HEK293 (cell line): Measurements from ENCODE around the gene ITGA2B.

ENCODE experiments used
- CTCF ChIA-PET: fragments of 350-600 bp; formaldehyde crosslinking; extraction: SDS; loops from one replicate; lab custom pipeline; 2021; ENCODE audit warnings: antibody characterized with exemption; lab: Yijun Ruan, JAX
- POLR2A ChIA-PET: fragments of 300-600 bp; formaldehyde crosslinking; extraction: SDS; loops from one replicate; lab custom pipeline; 2020; ENCODE audit warnings: antibody characterized with exemption, inconsistent platforms; lab: Yijun Ruan, JAX
- H3K27ac ChIP-seq: fragments of 200-500 bp; sonication (Bioruptor generic); 2 replicates; pipeline ENCODE4 v1.5.1; 2014; ENCODE audit warnings: low read depth, low read length, control low read depth, inconsistent platforms; ENCODE audit errors: extremely low read depth
- H3K36me3 ChIP-seq, 2 experiments: fragments of 200-500 bp in 1 of 2; sonication (Bioruptor generic) in 1 of 2; 1 replicate in 1 of 2; 2 replicates in 1 of 2; pipeline ENCODE4 v1.5.1; 2014 to 2017; ENCODE audit warnings: inconsistent platforms in 2 of 2, low read length in 2 of 2; ENCODE audit not compliant: control insufficient read depth in 2 of 2, insufficient read depth in 1 of 2
- H3K4me1 ChIP-seq: fragments of 200-500 bp; sonication (Bioruptor generic); 2 replicates; pipeline ENCODE4 v1.5.1; 2014; ENCODE audit warnings: mild to moderate bottlenecking, low read length, inconsistent platforms; ENCODE audit not compliant: control insufficient read depth, insufficient read depth
- H3K4me3 ChIP-seq: 2 replicates; pipeline ENCODE4 v1.5.1; 2011; ENCODE audit warnings: low read depth, mild to moderate bottlenecking, control low read depth, low read length, moderate library complexity
- H3K9me3 ChIP-seq: fragments of 200-500 bp; sonication (Bioruptor generic); 2 replicates; pipeline ENCODE4 v1.5.1; 2014; ENCODE audit warnings: low read depth, low read length, inconsistent platforms; ENCODE audit not compliant: control insufficient read depth, insufficient read depth
- EGR2 ChIP-seq: fragments of 450-650 bp; formaldehyde crosslinking; IDR thresholded peaks from 2 replicates; pipeline ENCODE4 v1.5.1; 2016; ENCODE audit warnings: low read depth, missing biosample characterization, missing genetic modification characterization
- GLIS2 ChIP-seq: fragments of 450-650 bp; formaldehyde crosslinking; IDR thresholded peaks from 2 replicates; pipeline ENCODE4 v1.5.1; 2016; ENCODE audit warnings: missing biosample characterization, missing genetic modification characterization
- KLF1 ChIP-seq: fragments of 450-650 bp; formaldehyde crosslinking; IDR thresholded peaks from 2 replicates; pipeline ENCODE4 v1.5.1; 2016; ENCODE audit warnings: missing biosample characterization, missing genetic modification characterization
- KLF10 ChIP-seq: fragments of 450-650 bp; IDR thresholded peaks from 2 replicates; pipeline ENCODE4 v1.5.1; 2018; ENCODE audit warnings: missing biosample characterization, mild to moderate bottlenecking, missing genetic modification characterization
- KLF16 ChIP-seq: fragments of 450-650 bp; formaldehyde crosslinking; IDR thresholded peaks from 2 replicates; pipeline ENCODE4 v1.5.1; 2017; ENCODE audit warnings: missing biosample characterization, missing genetic modification characterization
- MEIS1 ChIP-seq: sonication (generic); formaldehyde crosslinking; IDR thresholded peaks from 2 replicates; pipeline ENCODE4 v1.8.1; 2022; ENCODE audit warnings: missing genetic modification reagents, mild to moderate bottlenecking, borderline replicate concordance
- ZNF24 ChIP-seq: fragments of 450-650 bp; formaldehyde crosslinking; IDR thresholded peaks from 2 replicates; pipeline ENCODE4 v1.5.1; 2016; ENCODE audit warnings: missing biosample characterization, missing genetic modification characterization
- ZNF335 ChIP-seq: fragments of 450-650 bp; formaldehyde crosslinking; conservative IDR thresholded peaks from 2 replicates; pipeline ENCODE4 v1.5.1; 2016; ENCODE audit warnings: missing biosample characterization, missing genetic modification characterization
- ZNF350 ChIP-seq: fragments of 450-650 bp; formaldehyde crosslinking; IDR thresholded peaks from 2 replicates; pipeline ENCODE4 v1.5.0; 2017; ENCODE audit warnings: missing biosample characterization, mild to moderate bottlenecking, missing genetic modification characterization
- ZNF354C ChIP-seq: fragments of 450-650 bp; formaldehyde crosslinking; IDR thresholded peaks from 2 replicates; pipeline ENCODE4 v1.5.1; 2016; ENCODE audit warnings: missing biosample characterization, missing genetic modification characterization, low read depth, borderline replicate concordance
- ZNF561 ChIP-seq: fragments of 450-650 bp; IDR thresholded peaks from 2 replicates; pipeline ENCODE4 v1.5.1; 2018; ENCODE audit warnings: missing biosample characterization, missing genetic modification characterization, borderline replicate concordance
- ZNF623 ChIP-seq: fragments of 450-650 bp; formaldehyde crosslinking; IDR thresholded peaks from 2 replicates; pipeline ENCODE4 v1.5.1; 2016; ENCODE audit warnings: missing biosample characterization, missing genetic modification characterization
- ZNF629 ChIP-seq: fragments of 450-650 bp; formaldehyde crosslinking; IDR thresholded peaks from 2 replicates; pipeline ENCODE4 v1.5.1; 2017; ENCODE audit warnings: missing biosample characterization, missing genetic modification characterization
- ZNF664 ChIP-seq: fragments of 450-650 bp; formaldehyde crosslinking; IDR thresholded peaks from 2 replicates; pipeline ENCODE4 v1.5.1; 2016; ENCODE audit warnings: missing biosample characterization, missing genetic modification characterization
- ZNF76 ChIP-seq: fragments of 450-650 bp; formaldehyde crosslinking; IDR thresholded peaks from 2 replicates; pipeline ENCODE4; 2016; ENCODE audit warnings: low read depth, missing biosample characterization, missing genetic modification characterization, borderline replicate concordance
- ZNF777 ChIP-seq: fragments of 450-650 bp; formaldehyde crosslinking; IDR thresholded peaks from 2 replicates; pipeline ENCODE4 v1.5.1; 2017; ENCODE audit warnings: missing biosample characterization, missing genetic modification characterization, borderline replicate concordance
- ZNF837 ChIP-seq: fragments of 450-650 bp; formaldehyde crosslinking; IDR thresholded peaks from 2 replicates; pipeline ENCODE4 v1.5.1; 2016; ENCODE audit warnings: missing biosample characterization, missing genetic modification characterization
- TF ChIP-seq, protein P1 (sequence below): fragments of 450-650 bp; formaldehyde crosslinking; IDR thresholded peaks from 2 replicates; pipeline ENCODE4 v1.5.1; 2016; ENCODE audit warnings: missing biosample characterization, missing genetic modification characterization
- TF ChIP-seq, protein P2 (sequence below): fragments of 450-650 bp; formaldehyde crosslinking; IDR thresholded peaks from 2 replicates; pipeline ENCODE4 v1.5.1; 2016; ENCODE audit warnings: missing biosample characterization, missing genetic modification characterization, low read depth
- TF ChIP-seq, protein P3 (sequence below): fragments of 450-650 bp; formaldehyde crosslinking; IDR thresholded peaks from 2 replicates; pipeline ENCODE4 v1.5.1; 2016; ENCODE audit warnings: missing biosample characterization, missing genetic modification characterization
- TF ChIP-seq, protein P4 (sequence below): fragments of 450-650 bp; formaldehyde crosslinking; IDR thresholded peaks from 2 replicates; pipeline ENCODE4 v1.5.1; 2016; ENCODE audit warnings: missing biosample characterization, missing genetic modification characterization

Gene ITGA2B

DNA sequence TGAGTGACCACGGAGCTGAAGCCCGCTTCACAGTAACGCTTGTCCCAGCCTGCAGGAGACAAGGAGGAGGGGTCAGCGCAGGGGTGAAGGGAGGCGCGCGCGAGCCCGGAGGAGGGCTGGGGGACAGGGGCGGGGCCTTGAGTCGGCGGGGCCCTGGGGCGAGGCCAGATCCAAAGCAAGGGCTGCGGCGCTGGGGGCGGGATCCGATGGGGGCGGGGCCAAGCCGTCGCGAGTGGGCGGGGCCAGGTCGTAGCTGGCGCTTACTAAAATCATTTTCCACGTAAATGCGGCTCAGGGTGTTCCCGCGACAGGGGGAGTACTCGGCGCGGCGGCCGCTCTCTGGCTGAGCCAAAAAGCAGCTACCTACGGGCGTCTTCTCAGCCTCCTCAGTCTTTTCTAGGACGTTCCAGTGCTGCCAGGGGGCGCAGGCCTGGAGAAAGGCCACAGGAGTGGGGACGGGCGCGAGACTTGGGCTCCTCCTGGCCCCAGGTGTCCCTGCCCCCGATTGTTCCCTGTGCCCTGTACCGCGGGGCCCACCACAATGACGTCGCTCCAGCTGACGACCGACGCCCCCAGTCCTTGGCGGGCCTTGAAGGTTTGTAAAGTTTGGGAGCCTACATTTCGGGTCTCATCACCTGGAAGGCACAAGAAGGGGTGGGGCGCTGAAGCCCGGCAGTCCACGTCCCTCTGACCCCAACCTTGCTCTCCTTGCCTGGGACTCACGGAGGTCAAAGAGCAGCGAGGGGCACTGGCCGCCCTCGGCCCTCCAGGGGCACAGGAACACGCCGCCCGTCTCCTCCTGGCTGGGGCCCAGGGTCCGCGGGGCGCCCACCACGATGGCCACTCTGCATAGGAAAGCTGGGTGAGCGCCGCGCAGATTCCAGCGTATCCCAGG lies 3.9 kb downstream of the ITGA2B start (continued):
- peak; percentile 61 for TF ChIP-seq ZNF629 (tag by site-specific recombination)
- 0 out of 2 replicates have a peak, but pooled peaks have one; percentile 32 for TF ChIP-seq ZNF24
- peak; percentile 70 for TF ChIP-seq GLIS2
- TF ChIP-seq ZNF350, result no peak
- TF ChIP-seq KLF16 (tag by site-specific recombination), result no peak
- TF ChIP-seq ZNF354C (tag by site-specific recombination), result no peak
- TF ChIP-seq, protein P1, sequence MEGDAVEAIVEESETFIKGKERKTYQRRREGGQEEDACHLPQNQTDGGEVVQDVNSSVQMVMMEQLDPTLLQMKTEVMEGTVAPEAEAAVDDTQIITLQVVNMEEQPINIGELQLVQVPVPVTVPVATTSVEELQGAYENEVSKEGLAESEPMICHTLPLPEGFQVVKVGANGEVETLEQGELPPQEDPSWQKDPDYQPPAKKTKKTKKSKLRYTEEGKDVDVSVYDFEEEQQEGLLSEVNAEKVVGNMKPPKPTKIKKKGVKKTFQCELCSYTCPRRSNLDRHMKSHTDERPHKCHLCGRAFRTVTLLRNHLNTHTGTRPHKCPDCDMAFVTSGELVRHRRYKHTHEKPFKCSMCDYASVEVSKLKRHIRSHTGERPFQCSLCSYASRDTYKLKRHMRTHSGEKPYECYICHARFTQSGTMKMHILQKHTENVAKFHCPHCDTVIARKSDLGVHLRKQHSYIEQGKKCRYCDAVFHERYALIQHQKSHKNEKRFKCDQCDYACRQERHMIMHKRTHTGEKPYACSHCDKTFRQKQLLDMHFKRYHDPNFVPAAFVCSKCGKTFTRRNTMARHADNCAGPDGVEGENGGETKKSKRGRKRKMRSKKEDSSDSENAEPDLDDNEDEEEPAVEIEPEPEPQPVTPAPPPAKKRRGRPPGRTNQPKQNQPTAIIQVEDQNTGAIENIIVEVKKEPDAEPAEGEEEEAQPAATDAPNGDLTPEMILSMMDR, result peak; percentile 77; the same call in 1 of the 2 replicates
- peak; percentile 45; the same call in 1 of the 2 replicates for TF ChIP-seq KLF1
- TF ChIP-seq, protein P2, sequence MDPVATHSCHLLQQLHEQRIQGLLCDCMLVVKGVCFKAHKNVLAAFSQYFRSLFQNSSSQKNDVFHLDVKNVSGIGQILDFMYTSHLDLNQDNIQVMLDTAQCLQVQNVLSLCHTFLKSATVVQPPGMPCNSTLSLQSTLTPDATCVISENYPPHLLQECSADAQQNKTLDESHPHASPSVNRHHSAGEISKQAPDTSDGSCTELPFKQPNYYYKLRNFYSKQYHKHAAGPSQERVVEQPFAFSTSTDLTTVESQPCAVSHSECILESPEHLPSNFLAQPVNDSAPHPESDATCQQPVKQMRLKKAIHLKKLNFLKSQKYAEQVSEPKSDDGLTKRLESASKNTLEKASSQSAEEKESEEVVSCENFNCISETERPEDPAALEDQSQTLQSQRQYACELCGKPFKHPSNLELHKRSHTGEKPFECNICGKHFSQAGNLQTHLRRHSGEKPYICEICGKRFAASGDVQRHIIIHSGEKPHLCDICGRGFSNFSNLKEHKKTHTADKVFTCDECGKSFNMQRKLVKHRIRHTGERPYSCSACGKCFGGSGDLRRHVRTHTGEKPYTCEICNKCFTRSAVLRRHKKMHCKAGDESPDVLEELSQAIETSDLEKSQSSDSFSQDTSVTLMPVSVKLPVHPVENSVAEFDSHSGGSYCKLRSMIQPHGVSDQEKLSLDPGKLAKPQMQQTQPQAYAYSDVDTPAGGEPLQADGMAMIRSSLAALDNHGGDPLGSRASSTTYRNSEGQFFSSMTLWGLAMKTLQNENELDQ (tag by site-specific recombination), result no peak
- no peak for TF ChIP-seq ZNF837 (tag by site-specific recombination)
- peak; percentile 60; the same call in 1 of the 2 replicates for TF ChIP-seq ZNF777 (tag by site-specific recombination)
- peak; percentile 94 for TF ChIP-seq ZNF335 (tag by site-specific recombination)
- no peak for TF ChIP-seq MEIS1
- TF ChIP-seq, all 188 proteins: peak for 29

DNA sequence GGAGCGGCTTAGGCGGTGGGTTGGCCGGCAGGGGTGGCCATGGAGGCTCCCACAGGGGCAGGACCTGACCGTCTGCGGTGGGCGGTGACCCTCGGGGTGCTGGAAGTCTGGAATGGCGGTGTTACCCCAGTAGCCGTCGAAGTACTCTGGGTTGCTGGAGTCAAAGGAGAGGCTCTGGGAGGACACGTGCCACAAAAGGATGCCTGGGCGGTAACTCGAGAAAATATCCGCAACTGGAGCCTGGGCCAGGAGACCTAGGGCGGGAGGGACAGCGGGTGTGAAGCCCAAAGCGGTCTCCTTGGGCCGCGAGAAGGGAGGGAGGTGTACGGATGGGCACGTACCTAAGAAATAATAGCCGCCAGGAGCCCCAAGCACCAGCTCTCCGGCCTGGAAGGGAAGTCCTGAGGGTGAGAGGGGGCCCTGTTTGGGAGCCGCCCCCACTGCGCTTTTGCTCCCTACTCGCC lies 4.6 kb downstream of the ITGA2B start:
- H3K4me1 ChIP-seq, result peaks cover 2% of the 10 kb centered on the region; the same call in 1 of the 2 replicates
- POLR2A ChIA-PET, result interaction anchor here (0.6 to 1.3 kb wide), 7 partner anchors 22 to 221 kb away, joined by 3 to 12 read pairs (median 4); partner anchors contain the start of genes FAM171A2, GPATCH8 and GRN
- no peaks in the 10 kb centered on the region for H3K9me3 ChIP-seq
- peak overlapping the region; percentile 36 for H3K4me3 ChIP-seq
- H3K27ac ChIP-seq, result peak overlapping the region; percentile 55; the same call in 1 of the 2 replicates
- no peaks in the 10 kb centered on the region for H3K36me3 ChIP-seq
- CTCF ChIA-PET, result interaction anchor here (0.6 to 1.5 kb wide), 9 partner anchors 9 to 287 kb away, joined by 3 to 6 read pairs (median 3); no protein-coding TSS in a partner anchor
- no peak for TF ChIP-seq GLIS2
- no peak for TF ChIP-seq ZNF623 (tag by site-specific recombination)
- TF ChIP-seq KLF10 (tag by site-specific recombination), result no peak
- TF ChIP-seq, protein P3, sequence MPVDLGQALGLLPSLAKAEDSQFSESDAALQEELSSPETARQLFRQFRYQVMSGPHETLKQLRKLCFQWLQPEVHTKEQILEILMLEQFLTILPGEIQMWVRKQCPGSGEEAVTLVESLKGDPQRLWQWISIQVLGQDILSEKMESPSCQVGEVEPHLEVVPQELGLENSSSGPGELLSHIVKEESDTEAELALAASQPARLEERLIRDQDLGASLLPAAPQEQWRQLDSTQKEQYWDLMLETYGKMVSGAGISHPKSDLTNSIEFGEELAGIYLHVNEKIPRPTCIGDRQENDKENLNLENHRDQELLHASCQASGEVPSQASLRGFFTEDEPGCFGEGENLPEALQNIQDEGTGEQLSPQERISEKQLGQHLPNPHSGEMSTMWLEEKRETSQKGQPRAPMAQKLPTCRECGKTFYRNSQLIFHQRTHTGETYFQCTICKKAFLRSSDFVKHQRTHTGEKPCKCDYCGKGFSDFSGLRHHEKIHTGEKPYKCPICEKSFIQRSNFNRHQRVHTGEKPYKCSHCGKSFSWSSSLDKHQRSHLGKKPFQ, result peak; percentile 32; the same call in 1 of the 2 replicates
- TF ChIP-seq ZNF664 (tag by site-specific recombination), result no peak
- TF ChIP-seq, protein P2 (tag by site-specific recombination), result no peak
- no peak for TF ChIP-seq ZNF76
- TF ChIP-seq, protein P4, sequence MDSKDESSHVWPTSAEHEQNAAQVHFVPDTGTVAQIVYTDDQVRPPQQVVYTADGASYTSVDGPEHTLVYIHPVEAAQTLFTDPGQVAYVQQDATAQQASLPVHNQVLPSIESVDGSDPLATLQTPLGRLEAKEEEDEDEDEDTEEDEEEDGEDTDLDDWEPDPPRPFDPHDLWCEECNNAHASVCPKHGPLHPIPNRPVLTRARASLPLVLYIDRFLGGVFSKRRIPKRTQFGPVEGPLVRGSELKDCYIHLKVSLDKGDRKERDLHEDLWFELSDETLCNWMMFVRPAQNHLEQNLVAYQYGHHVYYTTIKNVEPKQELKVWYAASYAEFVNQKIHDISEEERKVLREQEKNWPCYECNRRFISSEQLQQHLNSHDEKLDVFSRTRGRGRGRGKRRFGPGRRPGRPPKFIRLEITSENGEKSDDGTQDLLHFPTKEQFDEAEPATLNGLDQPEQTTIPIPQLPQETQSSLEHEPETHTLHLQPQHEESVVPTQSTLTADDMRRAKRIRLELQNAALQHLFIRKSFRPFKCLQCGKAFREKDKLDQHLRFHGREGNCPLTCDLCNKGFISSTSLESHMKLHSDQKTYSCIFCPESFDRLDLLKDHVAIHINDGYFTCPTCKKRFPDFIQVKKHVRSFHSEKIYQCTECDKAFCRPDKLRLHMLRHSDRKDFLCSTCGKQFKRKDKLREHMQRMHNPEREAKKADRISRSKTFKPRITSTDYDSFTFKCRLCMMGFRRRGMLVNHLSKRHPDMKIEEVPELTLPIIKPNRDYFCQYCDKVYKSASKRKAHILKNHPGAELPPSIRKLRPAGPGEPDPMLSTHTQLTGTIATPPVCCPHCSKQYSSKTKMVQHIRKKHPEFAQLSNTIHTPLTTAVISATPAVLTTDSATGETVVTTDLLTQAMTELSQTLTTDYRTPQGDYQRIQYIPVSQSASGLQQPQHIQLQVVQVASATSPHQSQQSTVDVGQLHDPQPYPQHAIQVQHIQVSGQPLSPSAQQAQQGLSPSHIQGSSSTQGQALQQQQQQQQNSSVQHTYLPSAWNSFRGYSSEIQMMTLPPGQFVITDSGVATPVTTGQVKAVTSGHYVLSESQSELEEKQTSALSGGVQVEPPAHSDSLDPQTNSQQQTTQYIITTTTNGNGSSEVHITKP (tag by site-specific recombination), result no peak
- 0 out of 2 replicates have a peak, but pooled peaks have one; percentile 29 for TF ChIP-seq EGR2
- TF ChIP-seq ZNF561 (tag by site-specific recombination), result no peak
